SK-N-DZ (cell line): ENCODE data around the gene PTPRM. TPM values are rescaled to one million over a fixed set of nuclear protein-coding genes. Genes with fewer than 3 reads are reported as not detected.

Experiments used
- DNase-seq: peaks from one replicate; pipeline ENCODE4 v3.0.0-alpha.2; 2015; ENCODE audit warnings: low spot score
- polyA plus RNA-seq, 2 experiments: library from polyadenylated mRNA; depleted of rRNA; stranded (reverse); fragments of >200 nt; gene quantifications; 2 replicates each; pipeline ENCODE4 v1.2.3, GENCODE V29; 2014

Gene PTPRM
- 3.1 and 3.8 TPM in 2 replicates for polyA plus RNA-seq (2014; cell fraction: cytosol; rRNA removed)
- 3.4 and 9.7 TPM in 2 replicates for polyA plus RNA-seq (2014; cell fraction: nucleus; rRNA removed)

- peak; percentile 59 for DNase-seq
These were observed at the start of gene PTPRM for GRCh38 chr18:7566567-7567473. PTPRM (plus strand) TSS chr18:7567316; CDS start chr18:7567819, 503 bp downstream.

DNA sequence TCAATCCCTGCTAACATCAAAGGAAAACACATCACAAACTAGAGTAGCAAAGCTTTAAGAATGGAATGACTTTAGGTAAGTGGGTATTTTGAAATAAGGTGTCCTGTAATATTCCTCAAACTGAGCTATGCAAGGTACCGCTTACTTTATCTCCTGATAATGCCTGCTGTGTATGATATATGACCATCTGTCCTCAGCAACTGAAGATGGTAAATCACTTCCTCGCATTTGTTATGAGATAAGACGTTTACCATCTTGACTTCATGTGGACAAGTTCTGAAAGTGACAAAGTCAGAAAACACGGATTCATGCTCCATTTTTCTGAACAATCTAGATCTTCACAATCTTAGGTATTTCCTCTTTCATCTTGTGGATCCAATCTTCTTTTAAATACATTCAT, 49.3 kb upstream of the PTPRM start:
- no peak for DNase-seq

GRCh38 chr18:7520200-7520785, 46.8 kb upstream of the PTPRM start:
- DNase-seq, result no peak

- no peak for DNase-seq
These were observed 45.8 kb upstream of the PTPRM start for GRCh38 chr18:7521226-7521856.

DNA sequence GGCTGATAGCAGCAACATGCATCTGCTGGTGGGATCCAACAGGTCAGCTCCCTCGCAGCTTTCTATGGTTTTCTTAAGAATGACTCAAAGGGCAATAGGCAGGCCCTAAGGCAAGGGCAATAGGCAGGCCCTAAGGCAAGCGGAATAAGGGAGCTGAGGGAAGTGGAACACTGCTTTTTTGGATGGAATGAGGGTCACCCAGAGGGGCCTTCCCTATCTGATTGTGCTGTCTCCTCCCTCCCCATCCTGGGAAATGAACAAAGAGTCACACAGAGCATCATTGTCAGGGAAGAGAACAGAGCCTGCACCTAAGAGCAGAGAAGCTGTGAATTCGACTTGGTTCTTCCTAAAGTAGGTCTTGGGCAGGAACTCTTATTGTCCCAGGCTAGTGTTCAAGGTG, 43.3 kb upstream of the PTPRM start:
- no peak for DNase-seq

GRCh38 chr18:7524786-7525185, 42.3 kb upstream of the PTPRM start:
- no peak for DNase-seq

DNA sequence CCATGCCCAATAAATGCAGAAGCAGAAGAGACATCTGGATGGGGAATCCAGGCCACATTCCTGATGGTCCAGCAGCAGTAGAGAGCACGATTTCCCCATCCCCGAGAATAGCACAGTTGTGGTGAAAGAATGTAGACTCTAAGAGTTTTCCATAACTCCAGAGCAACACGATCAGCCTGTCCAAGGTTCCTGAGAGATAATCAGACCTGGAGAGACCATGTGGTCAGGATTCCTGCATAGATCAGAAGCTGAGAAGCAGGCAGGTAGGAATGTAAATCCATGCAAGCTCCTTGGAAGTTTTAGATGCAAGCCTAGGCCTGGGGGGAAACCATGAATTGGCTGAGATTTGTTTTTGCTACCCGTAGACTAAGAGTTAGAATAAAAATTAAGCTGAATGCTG, 34.2 kb upstream of the PTPRM start:
- DNase-seq, result no peak

DNA sequence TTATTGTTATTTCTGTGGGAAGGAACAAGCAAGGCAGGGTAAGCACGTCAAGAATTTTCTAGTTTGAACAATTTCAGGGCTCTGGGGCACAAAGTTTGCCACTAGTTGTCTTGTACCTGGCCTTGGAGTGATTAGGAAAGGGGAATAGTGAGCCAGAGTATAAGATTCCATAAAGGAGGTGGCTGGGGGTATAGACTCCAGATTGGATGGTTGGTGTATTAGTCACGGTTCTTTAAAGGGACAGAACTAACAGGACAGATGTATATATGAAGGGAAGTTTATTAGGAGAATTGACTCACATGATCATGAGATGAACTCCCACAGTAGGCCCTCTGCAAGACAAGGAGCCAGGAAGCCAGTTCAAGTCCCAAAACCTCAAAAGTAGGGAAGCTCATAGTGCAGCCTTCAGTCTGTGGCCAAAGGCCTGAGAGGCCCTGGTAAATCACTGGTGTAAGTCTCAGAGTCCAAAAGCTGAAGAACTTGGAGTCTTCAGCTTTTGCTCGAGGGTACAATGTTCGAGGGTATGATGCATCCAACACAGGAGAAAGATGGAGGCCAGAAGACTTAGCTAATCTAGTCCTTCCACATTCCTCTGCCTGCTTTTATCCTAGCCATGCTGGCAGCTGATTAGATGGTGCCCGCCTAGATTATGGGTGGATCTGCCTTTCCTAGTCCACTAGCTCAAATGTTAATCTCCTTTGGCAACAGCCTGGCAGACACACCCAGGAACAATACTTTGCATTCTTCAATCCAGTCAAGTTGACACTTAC, 31.5 kb upstream of the PTPRM start:
- DNase-seq, result no peak

- DNase-seq, result no peak
These were observed 30.0 kb upstream of the PTPRM start for GRCh38 chr18:7537145-7537544.

GRCh38 chr18:7541835-7542234, 25.3 kb upstream of the PTPRM start:
- no peak for DNase-seq

DNA sequence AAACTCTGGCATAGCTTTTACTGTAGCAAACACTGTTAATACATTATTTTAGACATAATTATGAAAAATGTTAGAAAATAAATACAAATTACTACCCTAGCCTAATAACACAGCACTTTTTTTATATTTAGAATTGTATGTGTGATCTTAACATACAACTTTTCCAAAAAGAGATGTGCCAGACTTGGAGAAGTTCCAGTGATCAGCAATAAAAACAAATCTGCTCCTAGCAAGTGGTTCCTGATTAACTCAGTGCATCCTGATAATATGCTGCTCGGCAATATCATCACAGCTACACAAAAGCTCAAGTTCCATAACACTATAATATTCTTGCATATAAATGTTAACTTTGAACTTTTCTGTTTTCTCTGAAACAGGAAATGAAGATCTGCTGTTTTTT, 22.4 kb upstream of the PTPRM start:
- DNase-seq, result no peak

GRCh38 chr18:7545734-7546133, 21.4 kb upstream of the PTPRM start:
- no peak for DNase-seq

DNA sequence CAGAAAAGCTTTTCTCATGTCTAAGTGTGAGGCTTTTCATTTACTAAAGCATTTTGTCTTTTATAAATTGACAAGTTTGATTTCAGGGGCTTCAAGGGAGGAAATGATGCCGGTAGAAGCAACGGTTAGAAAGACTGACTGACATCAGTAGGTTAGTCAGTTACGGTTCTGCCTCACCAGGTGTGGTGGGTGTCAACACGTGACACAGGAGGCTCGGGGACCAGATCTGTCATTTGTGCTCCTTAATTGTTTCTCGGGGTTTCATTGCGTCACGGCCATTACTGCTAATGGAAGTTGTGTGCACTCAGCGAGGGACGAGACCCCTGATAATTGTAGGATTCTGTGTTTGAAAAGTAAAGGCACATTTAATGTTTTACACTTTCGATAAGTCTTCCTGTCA, 18.9 kb upstream of the PTPRM start:
- no peak for DNase-seq

DNA sequence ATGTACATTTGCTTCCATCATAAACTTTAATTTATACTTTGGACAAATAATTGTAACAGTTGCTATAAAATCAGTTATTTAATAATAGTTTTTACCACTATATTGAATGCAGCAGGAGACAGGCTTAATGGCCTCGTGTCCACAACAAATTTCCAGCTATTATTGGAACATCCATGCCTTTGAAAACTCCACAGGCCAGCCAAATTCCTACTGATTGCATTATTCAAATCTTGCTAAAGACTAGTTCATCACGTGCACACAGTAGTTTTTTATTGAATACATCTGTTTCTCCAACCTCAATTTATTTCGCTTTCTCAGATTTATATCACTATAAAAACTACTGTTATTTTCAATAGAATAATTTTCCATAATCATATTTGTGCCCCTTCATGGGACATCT, 18.4 kb upstream of the PTPRM start:
- DNase-seq, result no peak

DNA sequence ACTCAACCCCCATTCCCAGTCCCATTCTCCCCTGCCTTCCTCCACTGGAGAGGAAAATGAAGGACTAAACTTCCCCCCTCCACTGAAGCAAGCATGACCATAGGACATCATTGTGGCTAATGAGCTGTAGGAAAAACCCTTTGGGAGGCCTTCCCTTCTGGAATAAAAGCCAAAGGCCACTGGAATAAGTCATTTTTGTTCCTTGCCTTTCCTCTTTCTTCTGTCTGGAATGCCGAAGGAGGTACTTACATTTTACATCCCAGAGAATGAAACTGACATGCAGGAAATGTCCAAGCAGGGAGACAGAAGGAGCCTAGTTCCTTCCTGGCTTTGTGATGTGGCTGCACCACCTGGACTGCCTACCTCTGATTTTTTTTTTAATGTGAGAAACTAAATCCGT, 9.1 kb upstream of the PTPRM start:
- no peak for DNase-seq

GRCh38 chr18:7558769-7559168, 8.3 kb upstream of the PTPRM start:
- no peak for DNase-seq

DNA sequence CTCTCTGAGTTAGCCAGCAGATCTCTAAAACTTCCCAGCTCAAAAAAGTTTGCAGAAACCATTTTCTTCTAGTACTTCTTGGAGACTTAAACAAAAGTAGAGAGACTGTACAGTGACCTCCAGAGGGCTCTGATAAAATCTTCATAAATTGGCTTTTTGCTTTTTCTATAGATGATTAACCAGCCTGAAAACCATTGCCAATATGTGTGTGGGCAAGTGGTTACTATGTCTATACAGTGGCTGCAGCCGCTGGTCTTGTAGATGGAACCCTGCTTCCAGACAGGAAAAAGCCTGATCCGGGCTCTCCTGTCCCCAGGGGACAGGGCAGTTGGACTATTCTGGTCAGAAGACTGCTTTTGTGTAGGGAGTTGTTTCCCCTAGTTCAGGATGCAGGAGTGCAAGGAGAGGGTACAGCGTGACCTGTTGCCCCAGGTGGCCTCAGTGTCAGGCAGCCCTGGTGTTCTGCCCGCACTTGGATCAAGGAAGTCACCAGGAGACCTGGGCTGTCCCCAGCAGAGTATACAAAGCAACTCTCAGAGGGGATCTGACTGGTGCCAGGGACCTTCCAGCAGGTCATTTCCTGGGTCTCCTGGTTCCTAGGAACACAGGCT, 7.3 kb upstream of the PTPRM start:
- DNase-seq, result no peak

GRCh38 chr18:7561909-7562460, 5.1 kb upstream of the PTPRM start:
- no peak for DNase-seq

DNA sequence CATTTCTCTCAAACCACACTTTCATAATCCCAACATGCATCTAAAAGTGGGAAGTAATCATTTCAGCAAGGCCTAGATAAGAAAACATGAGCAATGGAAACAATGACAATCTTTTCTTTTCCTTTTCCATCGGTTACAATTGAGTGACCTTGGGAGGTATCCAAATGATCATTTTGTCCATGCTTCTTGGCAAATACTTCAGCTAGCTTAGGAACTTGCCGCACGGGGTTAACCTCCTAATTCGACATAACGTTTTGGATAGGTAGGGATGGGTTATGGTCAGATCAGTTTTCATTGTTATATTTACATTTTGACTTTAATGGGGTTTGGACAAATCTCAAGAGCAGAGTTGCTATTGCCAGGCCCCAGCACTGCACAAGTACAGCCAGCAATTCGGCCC, 4.6 kb upstream of the PTPRM start:
- DNase-seq, result no peak

DNA sequence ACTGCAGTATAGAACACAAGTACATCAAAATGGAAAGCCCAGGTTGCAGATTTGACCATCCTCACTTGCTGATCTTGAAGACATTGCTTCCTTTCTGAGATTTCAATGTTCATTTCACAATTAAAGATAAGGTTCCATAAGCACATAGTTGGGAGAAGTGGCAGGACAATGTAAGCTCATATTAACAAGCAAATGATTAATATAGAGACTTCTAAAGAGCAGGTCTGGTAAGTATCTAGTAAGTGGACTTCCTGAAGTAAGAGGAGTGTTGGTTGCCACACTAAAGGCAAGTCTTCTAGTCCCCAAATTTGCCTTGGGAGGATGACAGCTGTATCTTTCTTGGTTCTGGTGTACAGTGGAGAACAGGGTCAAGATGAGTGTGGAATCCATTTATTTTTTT, 1.4 kb upstream of the PTPRM start:
- DNase-seq, result no peak

DNA sequence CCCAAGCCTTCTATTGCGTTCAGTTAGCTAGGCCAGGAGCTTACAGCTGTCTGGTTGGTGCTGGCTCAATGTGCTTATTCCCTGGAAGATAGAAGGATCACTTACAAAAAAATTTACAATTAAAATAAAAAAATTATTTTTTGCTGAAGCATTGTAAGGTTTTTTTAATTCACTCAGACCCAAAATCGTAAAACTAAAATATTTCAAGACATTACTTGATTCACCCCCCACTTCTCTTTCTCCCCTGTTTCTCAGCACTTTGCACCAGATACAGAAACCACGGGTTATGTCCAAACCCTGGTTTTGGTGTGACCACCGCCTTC, 911 bp upstream of the PTPRM start:
- DNase-seq, result no peak
